Ishikawa (cell line): ENCODE results near the gene ACO2.

Experiments
- CEBPB ChIP-seq: IDR thresholded peaks from 2 replicates; pipeline ENCODE4 v1.6.1; 2012
- EP300 ChIP-seq: IDR thresholded peaks from 2 replicates; pipeline ENCODE4 v1.6.1; 2012; ENCODE audit warnings: borderline replicate concordance
- YY1 ChIP-seq: IDR thresholded peaks from 2 replicates; pipeline ENCODE4 v1.6.1; 2012; ENCODE audit warnings: low read depth
- TF ChIP-seq, protein P1 (sequence below): IDR thresholded peaks from 2 replicates; pipeline ENCODE4 v1.6.1; 2012

DNA sequence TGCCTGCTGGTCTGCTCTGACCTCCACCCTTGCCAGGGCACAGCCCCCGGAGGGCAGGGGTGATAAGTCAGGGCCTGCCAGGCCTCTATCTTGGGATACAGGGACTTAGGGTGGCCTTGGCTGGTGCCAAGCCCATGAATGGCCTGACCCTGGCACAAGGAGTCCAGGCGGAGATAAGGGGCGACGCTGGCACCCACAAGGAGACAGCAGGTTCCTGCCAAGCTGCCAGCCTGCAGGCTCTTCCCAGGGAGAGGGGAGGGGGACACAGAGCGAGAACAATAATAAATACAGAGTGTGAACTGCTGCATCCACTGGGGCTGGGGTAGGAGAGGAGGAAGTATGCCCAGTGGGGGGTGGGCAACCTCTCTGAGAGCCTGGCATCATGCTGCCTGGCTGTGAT, 92.9 kb downstream of the ACO2 start:
- TF ChIP-seq, protein P1, sequence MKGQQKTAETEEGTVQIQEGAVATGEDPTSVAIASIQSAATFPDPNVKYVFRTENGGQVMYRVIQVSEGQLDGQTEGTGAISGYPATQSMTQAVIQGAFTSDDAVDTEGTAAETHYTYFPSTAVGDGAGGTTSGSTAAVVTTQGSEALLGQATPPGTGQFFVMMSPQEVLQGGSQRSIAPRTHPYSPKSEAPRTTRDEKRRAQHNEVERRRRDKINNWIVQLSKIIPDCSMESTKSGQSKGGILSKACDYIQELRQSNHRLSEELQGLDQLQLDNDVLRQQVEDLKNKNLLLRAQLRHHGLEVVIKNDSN: no peak
- TF ChIP-seq EP300 (no peak), CEBPB (no peak), YY1 (no peak)
